Esophagus mucosa (tissue), 1 donor: ENCODE measurements around the gene PCAT7. TPM values are rescaled to one million over a fixed set of nuclear protein-coding genes. Genes with fewer than 3 reads are reported as not detected.

ENCODE experiments used
- ATAC-seq: fragments of 200-7000 bp; cut with Tn5 transposase; one replicate; pipeline ENCODE4 v1.9.1; 2020
- total RNA-seq: library from RNA; stranded (reverse); gene quantifications from one replicate; pipeline ENCODE4 v1.2.4, GENCODE V29; 2023
- donor health status: DM: yes; HTN: yes; CAD: no.

PCAT7 gene
- total RNA-seq, 1 donor from 2014 or later: not detected

- ATAC-seq: no peak
These were observed 52.0 kb downstream of the PCAT7 start for GRCh38 chr9:94606646-94607422.

- ATAC-seq: no peak
These were observed 52.5 kb downstream of the PCAT7 start for GRCh38 chr9:94607423-94607691.

GRCh38 chr9:94610181-94610606, 55.3 kb downstream of the PCAT7 start:
- ATAC-seq: no peak

GRCh38 chr9:94611638-94612068, 56.8 kb downstream of the PCAT7 start:
- ATAC-seq: no peak

- ATAC-seq: no peak
These were observed 57.2 kb downstream of the PCAT7 start for GRCh38 chr9:94612071-94612470.

- no peak for ATAC-seq
These were observed 58.1 kb downstream of the PCAT7 start for GRCh38 chr9:94613003-94613402.

GRCh38 chr9:94619026-94619425, 64.1 kb downstream of the PCAT7 start:
- no peak for ATAC-seq

Other genes with a start within 250 kb of the PCAT7 start
- gene NUTM2F, start 226.4 kb upstream of the PCAT7 start, total RNA-seq: not detected
- not detected for gene FBP2, start 38.7 kb downstream of the PCAT7 start, total RNA-seq
- gene FBP1, start 84.4 kb downstream of the PCAT7 start, total RNA-seq: 1.2 TPM
- gene AOPEP, start 171.6 kb downstream of the PCAT7 start, total RNA-seq: 113 TPM